ENCODE data around the gene GRIN3B.

The GRIN3B gene

GRCh38 chr19:1007399-1008251 is 7.4 kb downstream of the GRIN3B start:
- DNase-seq (ENCODE audit: low spot score): no peak

GRCh38 chr19:1008268-1009040 is 8.2 kb downstream of the GRIN3B start:
- no peak for DNase-seq (ENCODE audit: low spot score)

DNA sequence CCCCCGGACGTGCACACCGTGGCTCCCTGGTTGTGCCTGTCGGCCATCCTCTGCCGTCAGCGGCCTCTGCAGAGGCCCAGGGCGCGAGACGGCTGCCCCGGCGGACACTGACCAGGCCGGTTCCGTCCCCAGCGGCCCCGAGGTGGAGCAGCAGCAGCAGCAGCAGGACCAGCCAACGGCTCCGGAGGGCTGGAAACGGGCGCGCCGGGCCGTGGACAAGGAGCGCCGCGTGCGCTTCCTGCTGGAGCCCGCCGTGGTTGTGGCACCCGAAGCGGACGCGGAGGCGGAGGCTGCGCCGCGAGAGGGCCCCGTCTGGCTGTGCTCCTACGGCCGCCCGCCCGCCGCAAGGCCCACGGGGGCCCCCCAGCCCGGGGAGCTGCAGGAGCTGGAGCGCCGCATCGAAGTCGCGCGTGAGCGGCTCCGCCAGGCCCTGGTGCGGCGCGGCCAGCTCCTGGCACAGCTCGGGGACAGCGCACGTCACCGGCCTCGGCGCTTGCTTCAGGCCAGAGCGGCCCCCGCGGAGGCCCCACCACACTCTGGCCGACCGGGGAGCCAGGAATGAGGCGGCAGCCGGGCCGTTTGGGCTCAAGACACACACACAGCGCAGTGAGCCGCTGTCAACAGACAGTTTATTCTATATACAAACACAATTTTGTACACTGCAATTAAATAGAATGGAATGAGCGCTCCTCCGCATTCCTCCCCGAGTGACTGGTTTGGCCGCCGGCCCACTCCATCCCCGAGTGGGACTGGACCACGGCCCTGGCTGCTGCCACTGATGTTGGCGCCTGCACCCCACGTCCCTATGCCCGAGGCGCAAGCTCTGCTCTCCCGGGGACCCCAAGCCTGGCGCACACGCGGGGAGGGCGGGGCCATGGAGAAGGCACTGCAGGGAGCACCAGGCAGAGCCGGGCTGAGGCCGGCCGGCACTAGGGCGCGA is 9.1 kb downstream of the GRIN3B start:
- no peak for DNase-seq (ENCODE audit: low spot score)

DNA sequence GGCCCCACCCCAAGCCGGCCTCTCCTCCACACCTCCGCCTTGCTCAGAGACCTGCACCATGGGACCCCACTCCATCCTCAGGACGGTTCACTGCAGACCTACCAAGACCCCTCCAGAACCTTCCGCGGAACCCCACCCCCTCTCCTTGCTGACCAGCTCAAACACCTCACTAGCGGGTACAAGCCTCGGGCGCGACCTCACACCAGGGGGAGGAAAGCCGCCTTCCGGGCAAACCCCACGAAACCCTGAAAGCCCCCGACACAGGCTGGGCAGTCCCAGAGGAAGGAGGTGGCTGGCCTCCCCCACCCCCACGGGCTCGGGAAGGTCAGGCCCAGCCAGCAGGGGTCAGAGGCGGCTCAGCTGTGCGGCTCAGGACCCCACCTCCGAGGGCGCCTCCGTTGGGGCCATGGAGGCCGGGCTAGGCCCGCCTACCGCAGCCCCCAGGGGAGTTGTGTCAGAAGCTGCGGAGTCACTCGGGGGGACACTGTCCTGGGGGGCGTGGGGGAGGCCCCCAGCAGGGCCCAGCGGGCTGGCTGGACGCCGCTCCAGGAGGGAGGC is 9.8 kb downstream of the GRIN3B start:
- no peak for DNase-seq (ENCODE audit: low spot score)

DNA sequence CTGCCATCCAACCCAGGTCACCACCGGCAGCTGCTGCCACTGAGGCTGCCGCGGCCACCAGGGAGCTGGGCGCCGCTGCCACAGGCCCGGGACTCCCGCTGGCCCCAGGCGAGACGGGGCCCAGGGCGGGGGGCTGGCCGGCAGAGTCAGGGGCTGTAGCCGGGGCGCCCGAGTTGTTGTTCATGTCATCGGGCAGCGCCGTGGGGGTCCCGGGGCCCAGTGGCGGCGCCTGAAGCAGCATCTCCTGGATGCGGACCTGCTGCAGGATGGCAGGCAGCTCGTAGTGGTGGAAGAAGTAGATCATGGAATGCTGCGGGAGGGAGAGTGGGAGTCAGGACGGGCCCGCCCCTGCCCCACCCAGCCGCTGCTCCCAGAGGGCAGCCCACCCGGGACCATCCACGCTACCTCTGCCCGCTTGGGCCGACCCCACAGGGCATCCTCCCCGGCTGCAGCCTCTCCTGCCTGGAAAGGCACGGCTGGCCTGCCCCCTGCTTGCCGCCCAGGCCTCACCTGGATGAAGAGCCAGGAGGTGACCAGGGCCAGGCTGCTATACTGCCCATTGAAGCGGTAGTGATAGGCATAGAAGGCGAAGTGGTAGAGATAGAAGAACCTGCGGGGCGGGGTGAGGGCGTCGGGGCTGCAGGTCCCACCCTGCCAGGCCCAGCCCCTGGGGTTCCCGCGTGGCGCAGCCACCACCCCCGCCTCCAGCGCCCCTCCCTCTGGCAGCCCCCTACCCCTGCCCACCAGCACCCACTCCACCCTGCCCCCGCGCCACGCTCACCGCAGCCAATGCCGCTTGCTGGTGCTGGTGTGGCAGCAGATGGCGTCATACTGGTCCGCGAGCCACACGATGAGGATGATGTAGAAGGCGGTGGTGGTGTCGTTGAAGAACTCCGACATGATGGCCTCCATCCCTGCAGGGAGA is 10.6 kb downstream of the GRIN3B start:
- no peak for DNase-seq (ENCODE audit: low spot score)

GRCh38 chr19:1011831-1012333 is 11.7 kb downstream of the GRIN3B start:
- no peak for DNase-seq (ENCODE audit: low spot score)

GRCh38 chr19:1012334-1012733 is 12.1 kb downstream of the GRIN3B start:
- DNase-seq (ENCODE audit: low spot score): no peak

GRCh38 chr19:1013218-1013617 is 13.0 kb downstream of the GRIN3B start:
- no peak for DNase-seq (ENCODE audit: low spot score)

GRCh38 chr19:1014161-1015060 is 14.2 kb downstream of the GRIN3B start:
- DNase-seq (ENCODE audit: low spot score): no peak

GRCh38 chr19:1015061-1015781 is 15.0 kb downstream of the GRIN3B start:
- no peak for DNase-seq (ENCODE audit: low spot score)

- DNase-seq (ENCODE audit: low spot score): no peak
Measured at GRCh38 chr19:1015782-1016646, 15.8 kb downstream of the GRIN3B start.

- DNase-seq (ENCODE audit: low spot score): no peak
Measured at GRCh38 chr19:1016647-1017114, 16.5 kb downstream of the GRIN3B start.

GRCh38 chr19:1017115-1017905 is 17.1 kb downstream of the GRIN3B start:
- no peak for DNase-seq (ENCODE audit: low spot score)

- no peak for DNase-seq (ENCODE audit: low spot score)
Measured at GRCh38 chr19:1017906-1018305, 17.7 kb downstream of the GRIN3B start.

DNA sequence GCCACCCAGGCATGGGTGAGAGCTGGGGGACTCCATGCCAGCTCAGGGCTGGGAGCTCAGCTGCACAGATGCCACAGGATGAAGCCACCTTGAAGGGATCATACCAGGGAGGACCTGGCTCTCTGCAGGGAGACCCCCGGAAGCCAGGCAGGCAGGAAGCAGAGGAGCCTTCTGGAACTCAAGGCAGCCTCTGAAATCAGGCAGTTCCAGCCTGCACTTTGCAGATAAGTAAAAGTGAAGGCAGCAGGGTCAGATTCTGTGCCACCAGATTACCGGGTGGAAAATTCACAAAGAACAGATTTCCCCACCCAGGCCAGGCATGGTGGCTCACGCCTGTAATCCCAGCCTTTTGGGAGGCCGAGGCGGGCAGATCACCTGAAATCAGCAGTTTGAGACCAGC is 18.2 kb downstream of the GRIN3B start:
- DNase-seq (ENCODE audit: low spot score): no peak

GRCh38 chr19:1018932-1019615 is 18.9 kb downstream of the GRIN3B start:
- DNase-seq (ENCODE audit: low spot score): no peak
